ENCODE results near the gene C5orf52. TPM values are rescaled to one million over a fixed set of nuclear protein-coding genes. Genes with fewer than 3 reads are reported as not detected.

C5orf52 gene
- total and polyA plus RNA-seq, 2 experiments from 2014 or later = not detected

- TF ChIP-seq ZNF462 (CRISPR knock-in tag; IDR thresholded peaks at IDR 0.05) (no peak), ZNF114 (CRISPR knock-in tag; IDR thresholded peaks at IDR 0.05) (no peak)
These were observed 44.5 kb upstream of the C5orf52 start (continued) for GRCh38 chr5:157626831-157627230.

GRCh38 chr5:157630341-157630740 lies 41.0 kb upstream of the C5orf52 start:
- no peak overlapping the region for H2AFZ ChIP-seq
- Mint-ChIP-seq H3K4me3 (no peak overlapping the region), H3K27me3 (ENCODE audit: insufficient read depth, low read depth, poor library complexity) (no peaks in the 10 kb centered on the region), H3K4me1 (no peaks in the 10 kb centered on the region), H3K9me3 (no peaks in the 10 kb centered on the region), H3K36me3 (ENCODE audit: low read depth) (no peaks in the 10 kb centered on the region), H3K27ac (no peak overlapping the region)
- no peaks in the 10 kb centered on the region for H4K20me1 ChIP-seq (replicated peaks; ENCODE audit: insufficient read depth)
- no peaks in the 10 kb centered on the region for H3K36me3 ChIP-seq (ENCODE audit: insufficient read depth)
- H3K27ac ChIP-seq (ENCODE audit: low read depth) = no peak overlapping the region
- H3K4me3 ChIP-seq = no peak overlapping the region
- H3K9me2 ChIP-seq (ENCODE audit: insufficient read depth) = no peaks in the 10 kb centered on the region
- DNase-seq (ENCODE audit: low spot score) = no peak
- H3K27me3 ChIP-seq (ENCODE audit: insufficient read depth) = no peaks in the 10 kb centered on the region
- H3F3A ChIP-seq (replicated peaks; ENCODE audit: low read depth) = no peaks in the 10 kb centered on the region
- H3K4me2 ChIP-seq = no peak overlapping the region
- TF ChIP-seq POLR2AphosphoS5 (IDR thresholded peaks at IDR 0.05; ENCODE audit: low read depth) = no peak
- no peak for TF ChIP-seq STAT1 (IDR thresholded peaks at IDR 0.05; ENCODE audit: unreplicated experiment)
- no peak for TF ChIP-seq ZNF114 (CRISPR knock-in tag; IDR thresholded peaks at IDR 0.05)
- no peak for TF ChIP-seq EZH2 (IDR thresholded peaks at IDR 0.05; ENCODE audit: low read depth, unreplicated experiment)
- no peak for TF ChIP-seq CREB1 (CRISPR knock-in tag; IDR thresholded peaks at IDR 0.05; ENCODE audit: low read depth)
- TF ChIP-seq ZNF462 (CRISPR knock-in tag; IDR thresholded peaks at IDR 0.05) = no peak
- no peak for TF ChIP-seq ZNF331 (CRISPR knock-in tag; IDR thresholded peaks at IDR 0.05; ENCODE audit: low read depth)
- TF ChIP-seq JUNB (IDR thresholded peaks at IDR 0.05; ENCODE audit: unreplicated experiment) = no peak
- no peak for TF ChIP-seq ETS1 (IDR thresholded peaks at IDR 0.05)
- H3K4me1 ChIP-seq (ENCODE audit: insufficient read depth) = no peaks in the 10 kb centered on the region
- H3K79me2 ChIP-seq (replicated peaks; ENCODE audit: insufficient read depth) = no peaks in the 10 kb centered on the region
- ATAC-seq = no peak

All from GM23338 (cell line).